Measurements from ENCODE around the gene RNF166.

DNA sequence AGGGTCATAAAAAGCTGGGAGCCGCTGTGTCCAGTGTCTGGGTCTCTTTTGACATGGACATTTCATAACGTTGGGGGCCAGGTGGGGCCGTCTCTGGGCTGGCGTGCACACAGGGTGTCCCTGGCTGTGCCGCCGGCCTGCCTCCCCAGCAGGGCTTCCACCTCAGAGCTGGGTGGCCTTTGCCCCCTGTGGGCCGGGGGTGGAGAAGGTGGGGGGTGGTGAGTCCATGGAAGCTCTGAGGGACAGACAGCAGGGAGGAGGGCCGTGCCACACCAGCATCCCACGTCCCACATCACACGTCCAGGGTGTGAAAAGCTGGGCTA, 19.0 kb downstream of the RNF166 start:
- no peak for TF ChIP-seq POLR2A (IDR thresholded peaks at IDR 0.05; ENCODE audit: low read depth, low read length)
- TF ChIP-seq, protein P1, sequence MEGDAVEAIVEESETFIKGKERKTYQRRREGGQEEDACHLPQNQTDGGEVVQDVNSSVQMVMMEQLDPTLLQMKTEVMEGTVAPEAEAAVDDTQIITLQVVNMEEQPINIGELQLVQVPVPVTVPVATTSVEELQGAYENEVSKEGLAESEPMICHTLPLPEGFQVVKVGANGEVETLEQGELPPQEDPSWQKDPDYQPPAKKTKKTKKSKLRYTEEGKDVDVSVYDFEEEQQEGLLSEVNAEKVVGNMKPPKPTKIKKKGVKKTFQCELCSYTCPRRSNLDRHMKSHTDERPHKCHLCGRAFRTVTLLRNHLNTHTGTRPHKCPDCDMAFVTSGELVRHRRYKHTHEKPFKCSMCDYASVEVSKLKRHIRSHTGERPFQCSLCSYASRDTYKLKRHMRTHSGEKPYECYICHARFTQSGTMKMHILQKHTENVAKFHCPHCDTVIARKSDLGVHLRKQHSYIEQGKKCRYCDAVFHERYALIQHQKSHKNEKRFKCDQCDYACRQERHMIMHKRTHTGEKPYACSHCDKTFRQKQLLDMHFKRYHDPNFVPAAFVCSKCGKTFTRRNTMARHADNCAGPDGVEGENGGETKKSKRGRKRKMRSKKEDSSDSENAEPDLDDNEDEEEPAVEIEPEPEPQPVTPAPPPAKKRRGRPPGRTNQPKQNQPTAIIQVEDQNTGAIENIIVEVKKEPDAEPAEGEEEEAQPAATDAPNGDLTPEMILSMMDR (IDR thresholded peaks at IDR 0.05; ENCODE audit: extremely low read depth in 1 of 2, insufficient read depth in 1 of 2, low read depth in 1 of 2, low read length in 2 of 2): no peak
- TF ChIP-seq EZH2 (IDR thresholded peaks at IDR 0.05; ENCODE audit: borderline replicate concordance, low read depth, low read length, severe bottlenecking): no peak
- TF ChIP-seq POLR2AphosphoS5 (IDR thresholded peaks at IDR 0.05; ENCODE audit: insufficient read depth, low read depth, low read length): no peak
- no peak for TF ChIP-seq MYC (IDR thresholded peaks at IDR 0.05; ENCODE audit: low read depth, low read length)
- TF ChIP-seq, protein P2, sequence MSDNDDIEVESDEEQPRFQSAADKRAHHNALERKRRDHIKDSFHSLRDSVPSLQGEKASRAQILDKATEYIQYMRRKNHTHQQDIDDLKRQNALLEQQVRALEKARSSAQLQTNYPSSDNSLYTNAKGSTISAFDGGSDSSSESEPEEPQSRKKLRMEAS (IDR thresholded peaks at IDR 0.05; ENCODE audit: insufficient read depth, insufficient read length): no peak
- TF ChIP-seq FOS (IDR thresholded peaks at IDR 0.05; ENCODE audit: borderline replicate concordance, insufficient read depth, low read length): no peak

Data from endothelial cell of umbilical vein (primary cell).